K562 (cell line): ENCODE measurements around the gene AUNIP. TPM values are rescaled to one million over a fixed set of nuclear protein-coding genes. Genes with fewer than 3 reads are reported as not detected.
A peak's percentile ranks its signal among the peaks of the same experiment; 100 is the strongest.

ENCODE experiments used
- BDP1 ChIP-seq: IDR thresholded peaks from 3 replicates; pipeline ENCODE4 v1.6.1; 2011; ENCODE audit not compliant: insufficient read length, insufficient read depth
- CBX8 ChIP-seq: fragments of 200-600 bp; sonication (generic); IDR thresholded peaks from 2 replicates; pipeline ENCODE4 v1.6.1; 2012; ENCODE audit warnings: borderline replicate concordance, mixed run types, low read depth, mild to moderate bottlenecking, moderate library complexity, mixed read lengths, low read length, control low read depth, inconsistent platforms; ENCODE audit not compliant: poor library complexity, severe bottlenecking; ENCODE audit errors: extremely low read depth
- CCNT2 ChIP-seq: IDR thresholded peaks from 2 replicates; pipeline ENCODE4 v1.6.1; 2011; ENCODE audit warnings: borderline replicate concordance, low read depth, mild to moderate bottlenecking, moderate library complexity, mixed read lengths, low read length; ENCODE audit not compliant: insufficient read length; ENCODE audit errors: extremely low read depth
- DIDO1 ChIP-seq: fragments of 450-650 bp; IDR thresholded peaks from 2 replicates; pipeline ENCODE4 v1.6.1; 2016; ENCODE audit warnings: low read depth, missing biosample characterization, missing genetic modification characterization
- FOXJ2 ChIP-seq: fragments of 200-800 bp; sonication (Bioruptor generic); IDR thresholded peaks from 2 replicates; pipeline ENCODE4 v1.6.1; 2016; ENCODE audit warnings: missing genetic modification characterization, missing compliant biosample characterization
- HDAC2 ChIP-seq: fragments of 450-650 bp; IDR thresholded peaks from 2 replicates; pipeline ENCODE4 v1.6.1; 2016; ENCODE audit warnings: mild to moderate bottlenecking
- PTRF ChIP-seq: fragments of 450-650 bp; IDR thresholded peaks from 2 replicates; pipeline ENCODE4 v1.6.1; 2016; ENCODE audit warnings: mild to moderate bottlenecking, missing genetic modification characterization, missing compliant biosample characterization
- SRF ChIP-seq, 2 experiments: fragments of 250-450, 450-650 bp in 1 of 2; sonication (Bioruptor Pico) in 1 of 2; sonication (generic) in 1 of 2; formaldehyde crosslinking; IDR thresholded peaks; 2 replicates each; pipeline versions ENCODE4 v1.5.0 to v1.5.1; 2020 to 2022; ENCODE audit warnings: mild to moderate bottlenecking in 1 of 2, missing genetic modification reagents in 1 of 2
- TCF7L2 ChIP-seq: fragments of 150-350 bp; IDR thresholded peaks from 2 replicates; pipeline ENCODE4 v1.6.1; 2016; ENCODE audit warnings: low read depth, mild to moderate bottlenecking, low read length, moderate library complexity
- YBX1 ChIP-seq: fragments of 450-650 bp; IDR thresholded peaks from 2 replicates; pipeline ENCODE4 v1.7.1; 2016; ENCODE audit warnings: mild to moderate bottlenecking
- ZBTB8A ChIP-seq: fragments of 450-650 bp; IDR thresholded peaks from 2 replicates; pipeline ENCODE4 v1.6.1; 2018; ENCODE audit warnings: mild to moderate bottlenecking, moderate library complexity; ENCODE audit not compliant: partially characterized antibody
- ZEB2 ChIP-seq: fragments of 450-650 bp; IDR thresholded peaks from 2 replicates; pipeline ENCODE4 v1.6.1; 2016
- ZNF12 ChIP-seq: sonication (generic); formaldehyde crosslinking; IDR thresholded peaks from 2 replicates; pipeline ENCODE4 v1.4.0; 2020; ENCODE audit warnings: mild to moderate bottlenecking, missing genetic modification reagents
- ZNF57 ChIP-seq: fragments of 450-650 bp; formaldehyde crosslinking; IDR thresholded peaks from 2 replicates; pipeline ENCODE4 v1.4.0; 2020; ENCODE audit warnings: mild to moderate bottlenecking, moderate library complexity
- ZNF764 ChIP-seq: fragments of 250-450 bp; sonication (Bioruptor Pico); IDR thresholded peaks from 2 replicates; pipeline ENCODE4 v1.4.0; 2020; ENCODE audit warnings: low read depth, mild to moderate bottlenecking, moderate library complexity
- polyA plus RNA-seq, 8 experiments: library from polyadenylated mRNA; depleted of rRNA in 4 of 8; stranded (reverse) in 5 of 8; unstranded in 3 of 8; fragments of >200 nt; fragmentation: Nextera tagmentation in 2 of 8; fragmentation: Illumina TruSeq in 1 of 8; extraction: Ambion mirVana in 2 of 8; extraction: Trizol in 1 of 8; gene quantifications; 2 replicates each; pipeline versions ENCODE4 v1.2.1 to v1.2.3, GENCODE V29; 2011 to 2014; ENCODE audit warnings: inconsistent platforms in 1 of 8, missing spikeins in 1 of 8
- total RNA-seq, 7 experiments: library from RNA; depleted of rRNA in 6 of 7; stranded (reverse); fragments of >200 nt in 6 of 7; fragmentation: Illumina TruSeq in 2 of 7; extraction: Trizol in 2 of 7; gene quantifications; 2 replicates each; pipeline versions ENCODE4 v1.2.1 to v1.2.3, GENCODE V29; 2011 to 2021; ENCODE audit warnings: low replicate concordance in 1 of 7
- TF ChIP-seq, protein P1 (sequence below): fragments of 450-650 bp; formaldehyde crosslinking; IDR thresholded peaks from 2 replicates; pipeline ENCODE4 v1.4.0; 2020; ENCODE audit warnings: mild to moderate bottlenecking, moderate library complexity
- TF ChIP-seq, protein P2 (sequence below): sonication (generic); formaldehyde crosslinking; IDR thresholded peaks from 2 replicates; pipeline ENCODE4 v1.8.0; 2022; ENCODE audit warnings: mild to moderate bottlenecking, missing genetic modification reagents
- TF ChIP-seq, protein P3 (sequence below): fragments of 450-650 bp; formaldehyde crosslinking; conservative IDR thresholded peaks from 2 replicates; pipeline ENCODE4 v1.4.0; 2022; ENCODE audit warnings: mild to moderate bottlenecking, missing genetic modification characterization
- TF ChIP-seq, protein P4 (sequence below), 2 experiments: fragments of 450-650 bp in 1 of 2; sonication (generic) in 1 of 2; formaldehyde crosslinking in 1 of 2; IDR thresholded peaks in 1 of 2; conservative IDR thresholded peaks in 1 of 2; 2 replicates each; pipeline versions ENCODE4 v1.6.1 to v1.8.1; 2016 to 2023; ENCODE audit warnings: mild to moderate bottlenecking in 2 of 2, moderate library complexity in 2 of 2, inconsistent platforms in 1 of 2, missing genetic modification reagents in 1 of 2

Gene AUNIP
- total and polyA plus RNA-seq, 9 of the 15 experiments (the other 6 are each of a cell fraction or from before 2014, with no cell fraction given): 12.1 to 53.8 (median 47.1) TPM

DNA sequence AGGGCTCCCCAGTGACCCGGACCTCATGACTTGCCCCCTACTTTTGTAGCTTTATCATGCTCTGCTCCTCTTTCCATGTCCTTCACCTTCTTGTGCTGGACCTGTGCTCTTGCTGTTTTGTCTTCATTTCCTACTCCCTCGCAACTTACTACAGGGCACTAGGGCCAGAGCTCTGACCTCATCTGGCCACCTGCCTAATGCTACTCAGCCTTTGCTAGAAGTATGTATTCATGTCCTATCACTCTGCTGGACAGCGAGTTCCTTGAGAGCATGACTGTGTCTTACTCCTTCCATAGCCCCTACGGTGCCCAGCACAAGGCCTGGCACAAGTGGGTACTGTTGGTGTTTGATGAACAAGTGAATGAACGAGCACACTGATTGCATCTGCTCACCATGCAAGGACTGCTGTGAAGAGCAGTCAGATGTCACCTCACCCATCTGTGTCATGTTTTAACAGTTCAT, 37.6 kb downstream of the AUNIP start (continued):
- TF ChIP-seq ZBTB8A (no peak), PTRF (no peak), HDAC2 (no peak), CCNT2 (no peak), ZNF57 (no peak), FOXJ2 (tag) (no peak), TCF7L2 (no peak), YBX1 (no peak), ZEB2 (no peak), BDP1 (no peak), SRF (CRISPR knock-in tag; IDR thresholded peaks at IDR 0.05) (0 out of 4 replicates have a peak, but pooled peaks of 1 of the 2 experiments have one; percentile 18), ZNF764 (CRISPR knock-in tag) (no peak), ZNF12 (CRISPR knock-in tag) (no peak), DIDO1 (tag) (no peak), CBX8 (no peak)
- TF ChIP-seq, protein P1, sequence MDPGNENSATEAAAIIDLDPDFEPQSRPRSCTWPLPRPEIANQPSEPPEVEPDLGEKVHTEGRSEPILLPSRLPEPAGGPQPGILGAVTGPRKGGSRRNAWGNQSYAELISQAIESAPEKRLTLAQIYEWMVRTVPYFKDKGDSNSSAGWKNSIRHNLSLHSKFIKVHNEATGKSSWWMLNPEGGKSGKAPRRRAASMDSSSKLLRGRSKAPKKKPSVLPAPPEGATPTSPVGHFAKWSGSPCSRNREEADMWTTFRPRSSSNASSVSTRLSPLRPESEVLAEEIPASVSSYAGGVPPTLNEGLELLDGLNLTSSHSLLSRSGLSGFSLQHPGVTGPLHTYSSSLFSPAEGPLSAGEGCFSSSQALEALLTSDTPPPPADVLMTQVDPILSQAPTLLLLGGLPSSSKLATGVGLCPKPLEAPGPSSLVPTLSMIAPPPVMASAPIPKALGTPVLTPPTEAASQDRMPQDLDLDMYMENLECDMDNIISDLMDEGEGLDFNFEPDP (CRISPR knock-in tag): 0 out of 2 replicates have a peak, but pooled peaks have one; percentile 11
- TF ChIP-seq, protein P2, sequence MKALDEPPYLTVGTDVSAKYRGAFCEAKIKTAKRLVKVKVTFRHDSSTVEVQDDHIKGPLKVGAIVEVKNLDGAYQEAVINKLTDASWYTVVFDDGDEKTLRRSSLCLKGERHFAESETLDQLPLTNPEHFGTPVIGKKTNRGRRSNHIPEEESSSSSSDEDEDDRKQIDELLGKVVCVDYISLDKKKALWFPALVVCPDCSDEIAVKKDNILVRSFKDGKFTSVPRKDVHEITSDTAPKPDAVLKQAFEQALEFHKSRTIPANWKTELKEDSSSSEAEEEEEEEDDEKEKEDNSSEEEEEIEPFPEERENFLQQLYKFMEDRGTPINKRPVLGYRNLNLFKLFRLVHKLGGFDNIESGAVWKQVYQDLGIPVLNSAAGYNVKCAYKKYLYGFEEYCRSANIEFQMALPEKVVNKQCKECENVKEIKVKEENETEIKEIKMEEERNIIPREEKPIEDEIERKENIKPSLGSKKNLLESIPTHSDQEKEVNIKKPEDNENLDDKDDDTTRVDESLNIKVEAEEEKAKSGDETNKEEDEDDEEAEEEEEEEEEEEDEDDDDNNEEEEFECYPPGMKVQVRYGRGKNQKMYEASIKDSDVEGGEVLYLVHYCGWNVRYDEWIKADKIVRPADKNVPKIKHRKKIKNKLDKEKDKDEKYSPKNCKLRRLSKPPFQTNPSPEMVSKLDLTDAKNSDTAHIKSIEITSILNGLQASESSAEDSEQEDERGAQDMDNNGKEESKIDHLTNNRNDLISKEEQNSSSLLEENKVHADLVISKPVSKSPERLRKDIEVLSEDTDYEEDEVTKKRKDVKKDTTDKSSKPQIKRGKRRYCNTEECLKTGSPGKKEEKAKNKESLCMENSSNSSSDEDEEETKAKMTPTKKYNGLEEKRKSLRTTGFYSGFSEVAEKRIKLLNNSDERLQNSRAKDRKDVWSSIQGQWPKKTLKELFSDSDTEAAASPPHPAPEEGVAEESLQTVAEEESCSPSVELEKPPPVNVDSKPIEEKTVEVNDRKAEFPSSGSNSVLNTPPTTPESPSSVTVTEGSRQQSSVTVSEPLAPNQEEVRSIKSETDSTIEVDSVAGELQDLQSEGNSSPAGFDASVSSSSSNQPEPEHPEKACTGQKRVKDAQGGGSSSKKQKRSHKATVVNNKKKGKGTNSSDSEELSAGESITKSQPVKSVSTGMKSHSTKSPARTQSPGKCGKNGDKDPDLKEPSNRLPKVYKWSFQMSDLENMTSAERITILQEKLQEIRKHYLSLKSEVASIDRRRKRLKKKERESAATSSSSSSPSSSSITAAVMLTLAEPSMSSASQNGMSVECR (CRISPR knock-in tag): 0 out of 2 replicates have a peak, but pooled peaks have one; percentile 11
- TF ChIP-seq, protein P3, sequence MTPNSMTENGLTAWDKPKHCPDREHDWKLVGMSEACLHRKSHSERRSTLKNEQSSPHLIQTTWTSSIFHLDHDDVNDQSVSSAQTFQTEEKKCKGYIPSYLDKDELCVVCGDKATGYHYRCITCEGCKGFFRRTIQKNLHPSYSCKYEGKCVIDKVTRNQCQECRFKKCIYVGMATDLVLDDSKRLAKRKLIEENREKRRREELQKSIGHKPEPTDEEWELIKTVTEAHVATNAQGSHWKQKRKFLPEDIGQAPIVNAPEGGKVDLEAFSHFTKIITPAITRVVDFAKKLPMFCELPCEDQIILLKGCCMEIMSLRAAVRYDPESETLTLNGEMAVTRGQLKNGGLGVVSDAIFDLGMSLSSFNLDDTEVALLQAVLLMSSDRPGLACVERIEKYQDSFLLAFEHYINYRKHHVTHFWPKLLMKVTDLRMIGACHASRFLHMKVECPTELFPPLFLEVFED (CRISPR knock-in tag): no peak
- TF ChIP-seq, protein P4, sequence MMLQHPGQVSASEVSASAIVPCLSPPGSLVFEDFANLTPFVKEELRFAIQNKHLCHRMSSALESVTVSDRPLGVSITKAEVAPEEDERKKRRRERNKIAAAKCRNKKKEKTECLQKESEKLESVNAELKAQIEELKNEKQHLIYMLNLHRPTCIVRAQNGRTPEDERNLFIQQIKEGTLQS (IDR thresholded peaks at IDR 0.05): no peak; the same call in 1 of the 2 replicates
- TF ChIP-seq, protein P4 (CRISPR knock-in tag; conservative IDR thresholded peaks at IDR 0.05): no peak
